HG03460 (cell line): Measurements from ENCODE around the gene NRDC.

Experiments used
- ATAC-seq: cut with Tn5 transposase; IDR thresholded peaks from one replicate; pipeline ENCODE4 v1.9.1; 2021; ENCODE audit not compliant: unreplicated experiment

The NRDC gene, protein sequence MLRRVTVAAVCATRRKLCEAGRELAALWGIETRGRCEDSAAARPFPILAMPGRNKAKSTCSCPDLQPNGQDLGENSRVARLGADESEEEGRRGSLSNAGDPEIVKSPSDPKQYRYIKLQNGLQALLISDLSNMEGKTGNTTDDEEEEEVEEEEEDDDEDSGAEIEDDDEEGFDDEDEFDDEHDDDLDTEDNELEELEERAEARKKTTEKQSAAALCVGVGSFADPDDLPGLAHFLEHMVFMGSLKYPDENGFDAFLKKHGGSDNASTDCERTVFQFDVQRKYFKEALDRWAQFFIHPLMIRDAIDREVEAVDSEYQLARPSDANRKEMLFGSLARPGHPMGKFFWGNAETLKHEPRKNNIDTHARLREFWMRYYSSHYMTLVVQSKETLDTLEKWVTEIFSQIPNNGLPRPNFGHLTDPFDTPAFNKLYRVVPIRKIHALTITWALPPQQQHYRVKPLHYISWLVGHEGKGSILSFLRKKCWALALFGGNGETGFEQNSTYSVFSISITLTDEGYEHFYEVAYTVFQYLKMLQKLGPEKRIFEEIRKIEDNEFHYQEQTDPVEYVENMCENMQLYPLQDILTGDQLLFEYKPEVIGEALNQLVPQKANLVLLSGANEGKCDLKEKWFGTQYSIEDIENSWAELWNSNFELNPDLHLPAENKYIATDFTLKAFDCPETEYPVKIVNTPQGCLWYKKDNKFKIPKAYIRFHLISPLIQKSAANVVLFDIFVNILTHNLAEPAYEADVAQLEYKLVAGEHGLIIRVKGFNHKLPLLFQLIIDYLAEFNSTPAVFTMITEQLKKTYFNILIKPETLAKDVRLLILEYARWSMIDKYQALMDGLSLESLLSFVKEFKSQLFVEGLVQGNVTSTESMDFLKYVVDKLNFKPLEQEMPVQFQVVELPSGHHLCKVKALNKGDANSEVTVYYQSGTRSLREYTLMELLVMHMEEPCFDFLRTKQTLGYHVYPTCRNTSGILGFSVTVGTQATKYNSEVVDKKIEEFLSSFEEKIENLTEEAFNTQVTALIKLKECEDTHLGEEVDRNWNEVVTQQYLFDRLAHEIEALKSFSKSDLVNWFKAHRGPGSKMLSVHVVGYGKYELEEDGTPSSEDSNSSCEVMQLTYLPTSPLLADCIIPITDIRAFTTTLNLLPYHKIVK

GRCh38 chr1:51878616-51879336 is at the start of gene NRDC:
Gene NRDC, minus strand, starts transcription at chr1:51878727. Its CDS starts 112 bp downstream, at chr1:51878615.
- ATAC-seq, result peak; percentile 93

- ATAC-seq, result no peak
Measured at GRCh38 chr1:51927029-51927428, 48.5 kb upstream of the NRDC start.

DNA sequence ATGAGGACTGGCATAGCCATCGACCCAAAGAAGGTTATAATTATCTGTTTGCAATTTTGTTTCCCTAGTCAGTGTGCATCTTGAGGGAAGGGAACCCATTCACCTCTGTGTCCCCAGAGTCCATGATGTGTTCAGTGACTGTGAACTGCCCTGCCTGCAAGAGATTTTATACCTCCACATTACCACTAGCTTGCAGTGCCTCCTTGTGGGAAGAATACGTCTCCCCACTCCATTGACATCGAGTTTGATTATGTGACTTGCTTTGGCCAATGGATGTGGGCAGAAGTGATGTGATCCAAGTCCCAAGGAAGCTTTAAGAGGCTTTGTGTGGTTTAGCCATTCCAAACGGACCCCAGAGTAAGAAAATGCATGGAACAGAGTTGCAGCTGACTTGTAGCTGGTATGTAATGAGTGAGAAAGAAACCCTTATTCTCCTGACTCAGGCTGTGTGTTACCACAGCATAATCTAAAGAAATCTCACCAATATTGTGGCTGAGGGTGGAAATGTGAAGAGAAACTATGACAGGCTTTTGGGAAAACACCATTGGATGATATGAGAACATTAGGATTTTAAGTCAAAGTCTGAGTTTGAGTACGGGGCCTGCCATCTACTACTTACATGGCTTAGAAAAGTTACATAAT is 47.8 kb upstream of the NRDC start:
- no peak for ATAC-seq

- ATAC-seq, result no peak
Measured at GRCh38 chr1:51924455-51924854, 45.9 kb upstream of the NRDC start.

DNA sequence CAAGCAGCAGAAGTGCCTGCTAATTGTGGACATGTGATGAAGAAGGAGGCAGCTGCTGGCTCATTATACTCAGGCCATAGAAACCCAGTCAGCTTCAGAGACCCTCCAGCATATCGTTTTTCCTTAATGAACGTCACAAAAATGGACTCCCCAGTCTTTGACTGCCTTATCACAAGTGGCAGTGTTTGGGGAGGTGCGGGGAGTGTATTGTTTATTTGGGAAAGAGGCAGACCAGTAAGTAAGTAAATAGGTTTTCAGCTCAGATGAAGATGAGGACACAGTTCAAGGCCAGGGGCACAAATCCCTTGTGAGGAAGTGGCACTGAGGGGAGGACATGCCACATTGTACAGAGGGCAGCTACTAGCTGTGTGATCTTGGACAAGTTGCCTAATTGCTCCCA is 43.5 kb upstream of the NRDC start:
- no peak for ATAC-seq

DNA sequence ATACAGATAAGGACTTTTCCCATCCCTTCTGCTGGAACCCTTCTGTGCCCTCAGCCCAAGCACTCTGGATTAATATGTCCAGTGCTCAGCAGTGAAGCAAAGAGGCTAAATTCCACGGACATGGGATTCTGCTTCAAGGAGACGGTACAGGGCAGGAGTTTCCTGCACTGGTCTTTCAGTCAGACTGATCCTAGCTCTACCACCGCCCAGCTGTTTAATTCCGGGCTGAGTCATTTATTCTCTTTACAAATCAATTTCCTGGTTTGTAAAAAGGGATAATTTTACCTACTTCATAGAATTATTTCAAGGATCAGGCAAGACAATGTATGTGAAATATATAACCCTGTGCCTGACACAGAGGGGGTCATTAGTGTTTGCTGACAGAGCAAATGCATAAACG is 41.6 kb upstream of the NRDC start:
- ATAC-seq, result no peak

DNA sequence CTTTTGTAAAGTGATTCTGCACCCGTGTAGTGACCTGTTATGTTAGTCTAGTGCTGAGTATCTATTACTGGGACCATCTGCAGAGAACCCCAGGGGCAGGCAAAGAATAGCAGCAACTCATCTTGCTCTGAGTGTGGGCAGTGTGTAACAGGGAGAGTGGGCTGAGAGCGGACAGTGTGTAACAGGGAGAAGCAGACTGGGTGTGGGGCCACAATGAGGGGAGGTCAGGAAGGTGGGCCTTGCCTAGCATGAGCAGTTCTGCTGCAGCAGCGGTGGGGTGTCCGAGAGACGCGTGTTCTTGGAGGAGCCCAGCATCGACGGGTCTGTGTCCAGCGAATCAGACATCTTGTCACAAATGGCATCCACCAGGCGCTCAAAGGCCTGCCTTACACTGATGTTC is 41.2 kb upstream of the NRDC start:
- ATAC-seq, result no peak

DNA sequence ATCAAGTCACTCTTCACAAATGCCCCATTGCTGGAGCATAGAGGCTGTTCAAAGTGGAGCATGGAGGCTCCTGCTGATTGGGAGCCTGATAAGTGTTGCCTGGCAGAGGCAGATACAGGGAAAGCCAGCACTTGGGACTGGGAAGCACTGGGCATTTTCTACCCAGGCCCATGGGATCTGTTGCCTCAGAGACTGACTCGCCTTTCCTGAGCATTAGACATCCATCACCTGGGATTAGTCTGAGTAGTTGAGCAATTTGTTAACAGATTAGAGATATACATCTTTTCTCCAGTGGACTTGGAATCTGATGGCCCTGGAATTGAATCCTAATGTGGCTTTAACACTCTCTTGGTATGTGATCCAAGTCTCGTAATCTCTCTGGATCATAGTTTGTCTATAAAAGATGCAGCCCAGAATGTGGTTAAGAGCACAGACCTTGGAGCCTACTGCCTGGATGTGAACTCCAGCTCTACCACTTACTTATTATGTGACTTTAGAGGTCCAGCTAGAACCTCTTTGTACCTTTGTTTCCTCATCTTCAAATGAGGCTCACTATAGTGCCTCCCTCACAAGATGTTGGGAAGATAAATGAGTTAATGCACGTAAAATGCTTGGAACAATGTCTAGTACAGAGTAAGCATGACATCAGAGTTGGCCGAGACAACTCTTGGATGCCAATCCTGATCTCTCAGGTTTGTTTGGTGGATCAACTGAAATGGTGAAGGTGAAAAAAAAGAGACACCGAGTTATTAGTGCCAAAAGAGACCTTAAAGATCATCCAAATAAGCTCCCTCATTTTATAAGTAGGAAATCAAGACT is 38.3 kb upstream of the NRDC start:
- no peak for ATAC-seq

DNA sequence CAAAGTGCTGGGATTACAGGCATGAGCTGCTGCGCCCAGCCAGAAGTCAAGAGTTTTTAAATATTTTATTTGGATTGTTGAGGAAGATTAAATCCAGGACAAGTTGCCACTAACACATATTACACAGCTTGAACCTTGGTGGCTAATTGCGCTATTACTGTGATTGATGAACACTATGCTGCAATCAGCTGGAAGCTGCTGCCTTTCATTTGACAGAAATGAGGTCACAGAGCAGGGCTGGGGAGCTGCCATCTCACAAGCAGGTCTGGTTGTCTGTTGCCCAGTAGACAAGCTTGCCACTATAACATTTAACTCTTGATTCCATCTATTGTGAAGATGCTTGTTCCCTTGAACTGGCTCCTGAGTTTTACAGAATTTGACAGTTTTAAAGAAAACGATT is 37.4 kb upstream of the NRDC start:
- ATAC-seq, result no peak

GRCh38 chr1:51912881-51913280 is 34.4 kb upstream of the NRDC start:
- no peak for ATAC-seq

- ATAC-seq, result no peak
Measured at GRCh38 chr1:51910221-51911000, 31.9 kb upstream of the NRDC start.

DNA sequence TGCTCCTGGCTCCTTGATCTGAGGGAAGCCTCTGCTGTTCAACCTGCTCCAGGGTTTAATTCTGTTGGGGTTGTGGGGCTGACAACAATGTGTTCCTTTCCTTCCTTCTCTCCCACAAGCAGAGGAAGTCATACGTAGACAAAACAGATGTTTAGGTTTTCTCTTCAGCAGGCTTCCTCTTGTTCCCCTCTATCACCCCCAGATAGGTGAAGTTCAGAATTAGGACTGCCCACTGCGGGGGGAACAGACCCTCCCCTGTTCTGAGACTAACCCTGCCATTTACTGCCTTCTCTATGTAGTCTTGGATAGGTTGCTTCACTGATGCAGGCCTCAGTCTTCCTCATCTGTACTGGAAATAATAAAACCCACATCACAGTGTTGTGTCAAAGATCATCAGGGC is 30.0 kb upstream of the NRDC start:
- ATAC-seq, result no peak

- ATAC-seq, result no peak
Measured at GRCh38 chr1:51907079-51907702, 28.7 kb upstream of the NRDC start.

DNA sequence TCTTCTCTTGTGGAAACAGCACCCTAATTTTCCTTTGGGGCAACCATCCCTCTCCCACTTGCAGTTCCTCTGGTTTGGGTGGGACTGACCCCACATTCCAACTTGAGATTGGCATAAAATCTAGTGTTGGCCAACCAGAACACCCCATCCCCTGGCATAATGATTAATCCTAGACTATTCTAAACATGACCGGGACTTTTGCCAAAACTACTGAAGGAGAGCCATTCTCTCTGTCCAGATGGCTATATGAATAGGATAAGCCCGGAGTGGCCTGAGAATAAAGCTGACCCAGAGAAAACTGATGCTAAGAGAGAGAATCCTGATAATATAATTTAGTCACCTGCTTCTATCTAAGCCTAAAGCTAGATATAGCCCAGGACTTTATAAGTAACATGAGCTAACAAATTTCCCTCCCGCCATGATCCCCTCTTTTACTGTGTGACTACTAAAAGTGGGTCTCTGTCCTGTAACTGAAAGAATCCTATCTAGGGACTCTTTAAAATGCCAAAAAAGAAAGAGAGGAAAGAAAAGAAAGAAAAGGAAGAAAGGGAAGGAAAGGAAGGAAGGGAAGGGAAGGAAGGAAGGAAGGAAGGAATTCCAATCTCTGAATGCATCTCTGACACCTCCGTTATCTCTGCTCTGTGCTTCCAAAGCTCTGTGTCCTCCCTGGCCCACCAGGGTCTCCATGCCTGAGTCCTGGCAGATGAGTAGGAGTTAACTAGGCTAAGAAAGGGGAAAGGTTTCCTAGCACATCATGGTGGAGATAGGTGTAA is 28.0 kb upstream of the NRDC start:
- ATAC-seq, result no peak

DNA sequence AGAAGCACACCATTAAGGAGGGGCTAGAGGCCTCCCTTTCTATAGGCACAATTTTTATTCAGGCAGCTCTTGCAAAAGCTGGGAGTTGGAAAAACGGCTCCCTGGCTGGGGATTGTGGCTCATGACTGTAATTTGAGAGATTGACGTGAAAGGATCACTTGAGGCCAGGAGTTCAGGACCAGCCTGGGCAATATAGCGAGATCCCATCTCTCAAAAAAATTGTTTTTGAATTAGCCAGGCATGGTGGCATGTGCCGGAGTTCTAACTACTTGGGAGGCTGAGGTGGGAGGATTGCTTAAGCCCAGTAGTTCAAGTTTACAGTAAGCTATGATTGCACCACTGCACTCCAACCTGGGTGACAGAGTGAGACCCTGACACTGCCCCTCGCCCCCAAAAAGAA is 23.9 kb upstream of the NRDC start:
- no peak for ATAC-seq

DNA sequence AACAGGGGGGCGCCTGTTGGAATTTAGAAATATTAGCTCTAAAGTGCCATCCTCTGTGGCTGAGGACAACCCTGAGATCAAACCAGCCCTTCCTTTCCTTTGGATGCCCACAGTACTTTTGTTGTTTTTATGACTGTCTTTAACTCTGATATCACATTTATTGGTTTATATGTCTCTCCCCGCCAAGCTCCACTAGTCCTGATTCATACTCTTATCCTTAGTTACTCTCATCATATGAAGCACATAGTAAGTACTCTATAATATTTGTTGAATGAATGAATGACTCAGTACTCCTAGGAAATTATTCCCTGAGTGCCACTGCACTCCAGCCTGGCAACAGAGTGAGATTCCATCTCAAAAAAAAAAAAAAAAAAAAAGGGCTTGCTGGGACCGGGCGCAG is 22.6 kb upstream of the NRDC start:
- no peak for ATAC-seq

DNA sequence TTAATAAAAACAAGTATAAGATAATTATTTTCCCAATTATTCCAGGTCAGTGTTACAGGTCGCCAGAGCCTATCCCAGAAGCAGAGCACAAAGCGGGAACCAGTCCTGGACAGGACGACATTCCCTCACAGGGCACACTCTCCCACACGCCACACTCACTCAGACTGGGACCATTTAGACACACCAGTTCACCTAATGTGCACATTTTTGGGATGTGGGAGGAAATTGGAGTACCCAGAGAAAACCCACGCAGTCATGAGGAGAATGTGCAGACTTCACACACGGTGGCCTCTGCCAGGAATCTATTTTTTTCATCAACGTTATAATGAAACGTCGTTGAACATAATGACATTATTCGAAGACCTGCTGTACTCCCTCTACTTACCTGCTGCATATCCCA is 20.5 kb upstream of the NRDC start:
- no peak for ATAC-seq
